ENCODE data around the gene WDR20.

- TF ChIP-seq CTCF (IDR thresholded peaks at IDR 0.05; ENCODE audit: low read depth, low read length, poor library complexity, severe bottlenecking) (no peak), EZH2phosphoT487 (IDR thresholded peaks at IDR 0.05; ENCODE audit: borderline replicate concordance, low read length) (no peak)
Observed at GRCh38 chr14:102094101-102094500, 45.6 kb upstream of the WDR20 start.
